A549 (cell line): ENCODE measurements around the gene YES1. TPM values are rescaled to one million over a fixed set of nuclear protein-coding genes. Genes with fewer than 3 reads are reported as not detected.

Source experiments
- ATAC-seq, 2 experiments: fragments of 200-7000 bp in 1 of 2; fragments of >200 bp in 1 of 2; cut with Nextera tagmentation in 1 of 2; cut with Tn5 transposase in 1 of 2; 3 replicates each; pipeline versions ENCODE4 v1.8.0 to v1.9.1; 2018 to 2020; ENCODE audit warnings: mild to moderate bottlenecking in 1 of 2, moderate library complexity in 1 of 2
- CTCF ChIA-PET: fragments of 300-600 bp; sonication (Branson Sonifier 250); formaldehyde crosslinking; extraction: SDS; loops from one replicate; lab custom pipeline; 2021; ENCODE audit warnings: antibody characterized with exemption, inconsistent platforms; lab: Yijun Ruan, JAX
- POLR2A ChIA-PET: fragments of 350-600 bp; formaldehyde crosslinking; extraction: SDS; loops from one replicate; lab custom pipeline; 2021; ENCODE audit warnings: antibody characterized with exemption, inconsistent platforms; lab: Yijun Ruan, JAX
- DNase-seq, 2 experiments: peaks; one replicate each; pipeline versions ENCODE4 v3.0.0 to v3.0.0-alpha.2; 2011 to 2016; ENCODE audit warnings: low read depth in 1 of 2, low spot score in 1 of 2
- FAIRE-seq: peaks from 2 replicates; lab custom pipeline; 2011; peaks lifted over from hg19 to GRCh38; lab: Jason Lieb, UNC
- H3K27ac ChIP-seq, 2 experiments: fragments of >200 bp; sonication (Bioruptor Twin); formaldehyde crosslinking; 3 replicates each; pipeline ENCODE4 v1.5.1; 2016 to 2017
- H3K4me1 ChIP-seq: fragments of >200 bp; sonication (Bioruptor Twin); formaldehyde crosslinking; 3 replicates; pipeline ENCODE4 v1.6.1; 2016
- H3K4me2 ChIP-seq: fragments of >200 bp; sonication (Bioruptor Twin); formaldehyde crosslinking; 3 replicates; pipeline ENCODE4 v1.6.1; 2016
- H3K4me3 ChIP-seq: fragments of >200 bp; sonication (Bioruptor Twin); formaldehyde crosslinking; 3 replicates; pipeline ENCODE4 v1.5.1; 2016
- H3K9me3 ChIP-seq: fragments of >200 bp; sonication (Bioruptor Twin); formaldehyde crosslinking; 3 replicates; pipeline ENCODE4 v1.6.1; 2016
- ATOH8 ChIP-seq: fragments of 250-450 bp; sonication (Bioruptor Pico); IDR thresholded peaks from 2 replicates; pipeline ENCODE4 v1.5.0; 2020; ENCODE audit warnings: low read depth, mild to moderate bottlenecking, moderate library complexity
- BHLHE40 ChIP-seq: IDR thresholded peaks from 2 replicates; pipeline ENCODE4 v1.6.1; 2012; ENCODE audit warnings: low read depth, low read length, inconsistent platforms
- CBX8 ChIP-seq: fragments of 200-600 bp; sonication (generic); IDR thresholded peaks from 2 replicates; pipeline ENCODE4 v1.6.1; 2016
- EP300 ChIP-seq, 2 experiments: fragments of >200 bp; sonication (Bioruptor Twin); formaldehyde crosslinking; IDR thresholded peaks; 2 replicates in 1 of 2; 3 replicates in 1 of 2; pipeline ENCODE4 v1.6.1; 2016 to 2017
- FOXS1 ChIP-seq: fragments of 250-450 bp; sonication (Bioruptor Pico); IDR thresholded peaks from 2 replicates; pipeline ENCODE4 v1.5.0; 2020; ENCODE audit warnings: mild to moderate bottlenecking, moderate library complexity
- HOXA7 ChIP-seq: fragments of 250-450 bp; sonication (Bioruptor Pico); IDR thresholded peaks from 2 replicates; pipeline ENCODE4 v1.5.0; 2020; ENCODE audit warnings: mild to moderate bottlenecking, moderate library complexity
- JUN ChIP-seq, 2 experiments: fragments of >200 bp; sonication (Bioruptor Twin); formaldehyde crosslinking; IDR thresholded peaks; 2 replicates in 1 of 2; 3 replicates in 1 of 2; pipeline ENCODE4 v1.6.1; 2016 to 2017
- KDM1A ChIP-seq: fragments of 200-600 bp; sonication (generic); IDR thresholded peaks from 2 replicates; pipeline ENCODE4 v1.6.1; 2016; ENCODE audit warnings: low read depth, mild to moderate bottlenecking
- MAFK ChIP-seq: fragments of 450-650 bp; IDR thresholded peaks from 2 replicates; pipeline ENCODE4 v1.6.1; 2014; ENCODE audit not compliant: partially characterized antibody
- MAZ ChIP-seq: fragments of 150-350 bp; IDR thresholded peaks from 2 replicates; pipeline ENCODE4 v1.6.1; 2014; ENCODE audit warnings: antibody characterized with exemption, low read depth, low read length, borderline replicate concordance
- MYC ChIP-seq: IDR thresholded peaks from 2 replicates; pipeline ENCODE4 v1.6.1; 2012; ENCODE audit warnings: mild to moderate bottlenecking, inconsistent platforms, low read length, improper control_type of control experiment, borderline replicate concordance
- POLR2A ChIP-seq: IDR thresholded peaks from 2 replicates; pipeline ENCODE4 v1.6.1; 2012; ENCODE audit warnings: mild to moderate bottlenecking, low read length
- RAD21 ChIP-seq, 2 experiments: fragments of >200 bp in 1 of 2; sonication (Bioruptor Twin) in 1 of 2; formaldehyde crosslinking in 1 of 2; IDR thresholded peaks in 1 of 2; conservative IDR thresholded peaks in 1 of 2; 2 replicates in 1 of 2; 3 replicates in 1 of 2; pipeline ENCODE4 v1.6.1; 2012 to 2018; ENCODE audit warnings: inconsistent platforms in 1 of 2
- RARB ChIP-seq: fragments of 250-450 bp; sonication (Bioruptor Pico); IDR thresholded peaks from 2 replicates; pipeline ENCODE4 v1.8.0; 2021; ENCODE audit warnings: mild to moderate bottlenecking, moderate library complexity
- RCOR1 ChIP-seq: fragments of 150-350 bp; IDR thresholded peaks from 2 replicates; pipeline ENCODE4 v1.6.1; 2014; ENCODE audit warnings: antibody characterized with exemption, low read length, low read depth
- TP53 ChIP-seq: fragments of 250-450 bp; sonication (Bioruptor Pico); IDR thresholded peaks from 2 replicates; pipeline ENCODE4 v1.5.0; 2021; ENCODE audit warnings: mild to moderate bottlenecking, moderate library complexity
- USF2 ChIP-seq: fragments of 450-650 bp; IDR thresholded peaks from 2 replicates; pipeline ENCODE4 v1.6.1; 2014; ENCODE audit warnings: antibody characterized with exemption
- ZSCAN20 ChIP-seq: fragments of 250-450 bp; sonication (Bioruptor Pico); IDR thresholded peaks from 2 replicates; pipeline ENCODE4 v1.8.0; 2022; ENCODE audit warnings: mild to moderate bottlenecking, moderate library complexity
- WGBS: methylation state at CpG from one replicate; pipeline ENCODE4 v1.1.6; 2017; ENCODE audit errors: missing lambda C conversion rate; 5-methylcytosine and 5-hydroxymethylcytosine counted together
- polyA minus RNA-seq: library from RNA; depleted of rRNA, polyadenylated mRNA; stranded (reverse); fragments of >200 nt; gene quantifications from 2 replicates; pipeline ENCODE4 v1.2.3, GENCODE V29; 2011; rRNA and poly(A)+ RNA removed
- polyA plus RNA-seq, 4 experiments: library from polyadenylated mRNA; depleted of rRNA in 3 of 4; stranded (reverse); fragments of >200 nt; fragmentation: RNase III in 1 of 4; extraction: RNeasy Plus Mini Kit Qiagen cat#74134 plus additional on column Dnase treatment in 1 of 4; gene quantifications; 2 replicates in 3 of 4; 3 replicates in 1 of 4; pipeline ENCODE4 v1.2.3, GENCODE V29; 2011 to 2017

The YES1 gene
- 19.6 and 22.6 TPM in 2 replicates for polyA plus RNA-seq (2011; rRNA removed)
- polyA plus RNA-seq (2012; cell fraction: cytosol; rRNA removed): 10.1 and 10.9 TPM in 2 replicates
- polyA plus RNA-seq (2012; cell fraction: nucleus; rRNA removed): 4.5 and 5.5 TPM in 2 replicates
- 31.0 to 32.5 TPM (median 32.1 TPM) in 3 replicates for polyA plus RNA-seq (2017; fragmentation: RNase III; extraction: RNeasy Plus Mini Kit Qiagen cat#74134 plus additional on column Dnase treatment)
- polyA minus RNA-seq: 12.6 and 18.4 TPM in 2 replicates

- ChIA-PET CTCF (interaction anchor here (1.6 kb wide), 1 partner anchor 18 kb away, joined by 3 read pairs; no protein-coding TSS in a partner anchor), POLR2A (interaction anchor here (0.7 to 0.9 kb wide), 2 partner anchors 99 to 154 kb away, joined by 3 to 6 read pairs; no protein-coding TSS in a partner anchor)
- peaks cover 3% of the 10 kb centered on the region; the same call in 2 of the 3 replicates for H3K4me1 ChIP-seq
- H3K4me3 ChIP-seq: peak within 1 kb of the TSS; percentile 98
- H3K4me2 ChIP-seq: peak within 1 kb of the TSS; percentile 93
- DNase-seq: peak in 1 of 2 experiments; percentile 65
- 0% methylated on average over 6 of the region's 59 CpGs for WGBS
- no peaks in the 10 kb centered on the region for H3K9me3 ChIP-seq
- H3K27ac ChIP-seq: peak within 1 kb of the TSS; percentile 85 to 100
- ATAC-seq: peak; percentile 87 to 88
- TF ChIP-seq USF2 (no peak), POLR2A (peak; percentile 42)
- TF ChIP-seq, all 56 proteins: peak for 1
- FAIRE-seq: no peak
These were observed at the start of gene YES1 for GRCh38 chr18:811892-812375. YES1 (minus strand) TSS chr18:812242; CDS start chr18:756827, 55,415 bp downstream.

- Histone ChIP-seq H3K4me2 (no peak overlapping the region), H3K4me3 (no peak overlapping the region), H3K9me3 (no peaks in the 10 kb centered on the region), H3K27ac (no peak overlapping the region), H3K4me1 (no peaks in the 10 kb centered on the region)
- ATAC-seq (no peak), FAIRE-seq (no peak), DNase-seq (no peak)
- ChIA-PET CTCF (interaction anchor here (1.7 kb wide), 1 partner anchor 19 kb away, joined by 5 read pairs; no protein-coding TSS in a partner anchor), POLR2A (no interaction called here)
- TF ChIP-seq BHLHE40 (no peak), JUN (IDR thresholded peaks at IDR 0.05) (no peak)
- 28% methylated on average over 2 of the region's 2 CpGs for WGBS
These were observed 45.9 kb upstream of the YES1 start for GRCh38 chr18:857986-858385.

- CTCF ChIA-PET: interaction anchor here (0.7 to 1.3 kb wide), 3 partner anchors 11 to 14 kb away, joined by 3 read pairs; no protein-coding TSS in a partner anchor
These were observed 41.4 kb upstream of the YES1 start for GRCh38 chr18:853471-853870.

GRCh38 chr18:850960-851359 lies 38.9 kb upstream of the YES1 start:
- 48% methylated on average over 4 of the region's 4 CpGs for WGBS
- ChIA-PET POLR2A (no interaction called here), CTCF (no interaction called here)
- H3K4me1 ChIP-seq: peaks cover 7% of the 10 kb centered on the region; the same call in 1 of the 3 replicates
- FAIRE-seq: no peak
- no peak for DNase-seq
- H3K4me3 ChIP-seq: no peak overlapping the region
- H3K4me2 ChIP-seq: no peak overlapping the region
- TF ChIP-seq MAFK: no peak
- TF ChIP-seq TP53 (CRISPR knock-in tag): no peak
- no peak for TF ChIP-seq FOXS1 (CRISPR knock-in tag)
- TF ChIP-seq RARB: no peak
- no peak for TF ChIP-seq KDM1A
- no peak for TF ChIP-seq RCOR1
- no peak for TF ChIP-seq EP300 (IDR thresholded peaks at IDR 0.05)
- TF ChIP-seq MYC: no peak
- no peak for TF ChIP-seq RAD21 (conservative IDR thresholded peaks at IDR 0.05 in 1 of 2, IDR thresholded peaks at IDR 0.05 in 1 of 2)
- TF ChIP-seq MAZ: no peak
- H3K9me3 ChIP-seq: no peaks in the 10 kb centered on the region
- no peak for ATAC-seq
- H3K27ac ChIP-seq: no peak overlapping the region

More at GRCh38 chr18:853471-853870, 41.4 kb upstream of the YES1 start:
- Histone ChIP-seq H3K4me3 (no peak overlapping the region), H3K4me1 (peaks cover 2% of the 10 kb centered on the region; the same call in 1 of the 3 replicates), H3K27ac (no peak overlapping the region), H3K9me3 (no peaks in the 10 kb centered on the region), H3K4me2 (no peak overlapping the region)
- 64% methylated on average over 5 of the region's 5 CpGs for WGBS
- ATAC-seq: no peak
- DNase-seq: no peak
- POLR2A ChIA-PET: no interaction called here
- TF ChIP-seq ZSCAN20 (no peak), HOXA7 (CRISPR knock-in tag) (no peak), ATOH8 (CRISPR knock-in tag) (no peak), CBX8 (no peak)
- no peak for FAIRE-seq
